Activated naive CD4-positive, alpha-beta T cell treated with anti-CD3 and anti-CD28 coated beads, Interleukin-2, amount 10 ng/mL, durations not matched to agents 7 days and 5 days (primary cell): Measurements from ENCODE around the gene PCDH1.
"Not testable (repeated sequence)": the region's sequence is repeated elsewhere in the genome, so short reads cannot be mapped to it uniquely, and the experiment has no call there.

Experiments
- CTCF ChIA-PET: fragments of 350-600 bp; sonication (Branson Sonifier 250); formaldehyde crosslinking; loops from one replicate; lab custom pipeline; 2021; ENCODE audit warnings: antibody characterized with exemption; lab: Charles Lee
- DNase-seq: peaks from one replicate; pipeline ENCODE4 v3.0.0-alpha.2; 2020
- H3K27ac Mint-ChIP-seq: one replicate; pipeline ENCODE4 v1.8.0; 2021; ENCODE audit warnings: mild to moderate bottlenecking, moderate library complexity, mixed read lengths
- H3K27me3 Mint-ChIP-seq: one replicate; pipeline ENCODE4 v1.8.0; 2021; ENCODE audit warnings: mild to moderate bottlenecking, mixed read lengths
- H3K36me3 Mint-ChIP-seq: one replicate; pipeline ENCODE4 v1.8.0; 2021; ENCODE audit warnings: mixed read lengths
- H3K4me1 Mint-ChIP-seq: one replicate; pipeline ENCODE4 v1.8.0; 2021; ENCODE audit warnings: mixed read lengths
- H3K4me3 Mint-ChIP-seq: one replicate; pipeline ENCODE4 v1.8.0; 2021; ENCODE audit warnings: mild to moderate bottlenecking, moderate library complexity, mixed read lengths
- H3K9me3 Mint-ChIP-seq: one replicate; pipeline ENCODE4 v1.8.0; 2021; ENCODE audit warnings: mixed read lengths

Gene PCDH1

GRCh38 chr5:141838326-141839014, 39.7 kb downstream of the PCDH1 start:
- Mint-ChIP-seq H3K9me3 (no peaks in the 10 kb centered on the region), H3K4me3 (no peak overlapping the region), H3K4me1 (peaks cover 15% of the 10 kb centered on the region), H3K36me3 (no peaks in the 10 kb centered on the region), H3K27me3 (peaks cover 73% of the 10 kb centered on the region), H3K27ac (no peak overlapping the region)
- DNase-seq = no peak
- CTCF ChIA-PET = interaction anchor here (1.2 to 1.9 kb wide), 3 partner anchors 18 to 174 kb away, joined by 3 to 5 read pairs (median 3); no protein-coding TSS in a partner anchor

GRCh38 chr5:141835928-141836670, 42.1 kb downstream of the PCDH1 start:
- Mint-ChIP-seq H3K9me3 (no peaks in the 10 kb centered on the region), H3K27me3 (peaks cover 71% of the 10 kb centered on the region), H3K4me1 (peaks cover 15% of the 10 kb centered on the region), H3K4me3 (no peak overlapping the region), H3K27ac (no peak overlapping the region), H3K36me3 (no peaks in the 10 kb centered on the region)
- CTCF ChIA-PET = interaction anchor here (0.8 to 2.6 kb wide), 5 partner anchors 9 to 167 kb away, joined by 3 to 15 read pairs (median 3); no protein-coding TSS in a partner anchor
- no peak for DNase-seq

GRCh38 chr5:141834331-141834730, 43.9 kb downstream of the PCDH1 start:
- Mint-ChIP-seq H3K4me1 (peaks cover 15% of the 10 kb centered on the region), H3K27ac (no peak overlapping the region), H3K27me3 (peaks cover 68% of the 10 kb centered on the region), H3K9me3 (no peaks in the 10 kb centered on the region), H3K4me3 (no peak overlapping the region), H3K36me3 (no peaks in the 10 kb centered on the region)
- DNase-seq = no peak
- CTCF ChIA-PET = no interaction called here

GRCh38 chr5:141832131-141832530, 46.1 kb downstream of the PCDH1 start:
- H3K4me1 Mint-ChIP-seq = peaks cover 10% of the 10 kb centered on the region

GRCh38 chr5:141828162-141828561, 50.0 kb downstream of the PCDH1 start:
- CTCF ChIA-PET = interaction anchor here (3.3 to 4.5 kb wide), 2 partner anchors 13 to 52 kb away, joined by 18 to 31 read pairs; partner anchors contain the start of gene PCDH1
- no peak overlapping the region for H3K4me3 Mint-ChIP-seq
- no peaks in the 10 kb centered on the region for H3K36me3 Mint-ChIP-seq
- H3K4me1 Mint-ChIP-seq = no peaks in the 10 kb centered on the region
- H3K9me3 Mint-ChIP-seq = no peaks in the 10 kb centered on the region
- DNase-seq = no peak
- H3K27ac Mint-ChIP-seq = no peak overlapping the region
- H3K27me3 Mint-ChIP-seq = peaks cover 78% of the 10 kb centered on the region

More at GRCh38 chr5:141832131-141832530, 46.1 kb downstream of the PCDH1 start:
- no peaks in the 10 kb centered on the region for H3K9me3 Mint-ChIP-seq
- no peak overlapping the region for H3K4me3 Mint-ChIP-seq
- CTCF ChIA-PET = interaction anchor here (1.2 kb wide), 1 partner anchor 47 kb away, joined by 3 read pairs; no protein-coding TSS in a partner anchor
- H3K27me3 Mint-ChIP-seq = peaks cover 67% of the 10 kb centered on the region
- DNase-seq = no peak
- H3K36me3 Mint-ChIP-seq = no peaks in the 10 kb centered on the region
- no peak overlapping the region for H3K27ac Mint-ChIP-seq

GRCh38 chr5:141826674-141827073, 51.5 kb downstream of the PCDH1 start:
- no peak overlapping the region for H3K27ac Mint-ChIP-seq
- H3K36me3 Mint-ChIP-seq = no peaks in the 10 kb centered on the region
- H3K9me3 Mint-ChIP-seq = no peaks in the 10 kb centered on the region
- CTCF ChIA-PET = interaction anchor here (0.8 to 4.5 kb wide), 10 partner anchors 10 to 138 kb away, joined by 3 to 31 read pairs (median 3); partner anchors contain the start of genes PCDH1 and PCDH12
- DNase-seq = no peak
- peaks cover 70% of the 10 kb centered on the region for H3K27me3 Mint-ChIP-seq
- H3K4me1 Mint-ChIP-seq = no peaks in the 10 kb centered on the region
- H3K4me3 Mint-ChIP-seq = no peak overlapping the region

GRCh38 chr5:141825791-141826560, 52.2 kb downstream of the PCDH1 start:
- CTCF ChIA-PET = interaction anchor here (0.6 to 4.5 kb wide), 13 partner anchors 10 to 147 kb away, joined by 3 to 31 read pairs (median 3); partner anchors contain the start of genes PCDH1 and PCDH12
- peak; percentile 27 for DNase-seq
- no peaks in the 10 kb centered on the region for H3K4me1 Mint-ChIP-seq
- no peak overlapping the region for H3K27ac Mint-ChIP-seq
- no peaks in the 10 kb centered on the region for H3K9me3 Mint-ChIP-seq
- H3K36me3 Mint-ChIP-seq = no peaks in the 10 kb centered on the region
- H3K27me3 Mint-ChIP-seq = peaks cover 63% of the 10 kb centered on the region
- no peak overlapping the region for H3K4me3 Mint-ChIP-seq

GRCh38 chr5:141825241-141825671, 53.0 kb downstream of the PCDH1 start:
- Mint-ChIP-seq H3K4me1 (no peaks in the 10 kb centered on the region), H3K36me3 (no peaks in the 10 kb centered on the region), H3K27me3 (peaks cover 61% of the 10 kb centered on the region), H3K27ac (no peak overlapping the region), H3K4me3 (no peak overlapping the region), H3K9me3 (no peaks in the 10 kb centered on the region)
- CTCF ChIA-PET = interaction anchor here (1.0 to 4.5 kb wide), 6 partner anchors 11 to 136 kb away, joined by 3 to 31 read pairs (median 7); partner anchors contain the start of gene PCDH1
- no peak for DNase-seq

GRCh38 chr5:141824717-141825116, 53.5 kb downstream of the PCDH1 start:
- DNase-seq = no peak
- CTCF ChIA-PET = interaction anchor here (1.0 to 4.5 kb wide), 5 partner anchors 10 to 136 kb away, joined by 3 to 31 read pairs (median 11); partner anchors contain the start of gene PCDH1
- no peak overlapping the region for H3K4me3 Mint-ChIP-seq
- peaks cover 58% of the 10 kb centered on the region for H3K27me3 Mint-ChIP-seq
- H3K36me3 Mint-ChIP-seq = no peaks in the 10 kb centered on the region
- no peaks in the 10 kb centered on the region for H3K9me3 Mint-ChIP-seq
- no peaks in the 10 kb centered on the region for H3K4me1 Mint-ChIP-seq
- no peak overlapping the region for H3K27ac Mint-ChIP-seq

GRCh38 chr5:141823056-141823455, 55.2 kb downstream of the PCDH1 start:
- CTCF ChIA-PET = interaction anchor here (1.0 to 3.1 kb wide), 4 partner anchors 9 to 120 kb away, joined by 5 to 11 read pairs (median 6); no protein-coding TSS in a partner anchor
- Mint-ChIP-seq H3K4me1 (no peaks in the 10 kb centered on the region), H3K27me3 (peaks cover 57% of the 10 kb centered on the region), H3K36me3 (no peaks in the 10 kb centered on the region), H3K4me3 (no peak overlapping the region), H3K27ac (no peak overlapping the region), H3K9me3 (no peaks in the 10 kb centered on the region)
- no peak for DNase-seq

- H3K4me1 Mint-ChIP-seq = no peaks in the 10 kb centered on the region
- CTCF ChIA-PET = interaction anchor here (0.5 to 3.1 kb wide), 4 partner anchors 11 to 635 kb away, joined by 3 to 11 read pairs (median 6); partner anchors contain the start of gene PCDHB9
- no peak overlapping the region for H3K27ac Mint-ChIP-seq
- DNase-seq = no peak
- H3K27me3 Mint-ChIP-seq = peaks cover 58% of the 10 kb centered on the region
- no peak overlapping the region for H3K4me3 Mint-ChIP-seq
- no peaks in the 10 kb centered on the region for H3K9me3 Mint-ChIP-seq
- no peaks in the 10 kb centered on the region for H3K36me3 Mint-ChIP-seq
Measured at GRCh38 chr5:141822144-141822543, 56.1 kb downstream of the PCDH1 start.

GRCh38 chr5:141821430-141821925, 56.7 kb downstream of the PCDH1 start:
- Mint-ChIP-seq H3K9me3 (no peaks in the 10 kb centered on the region), H3K27me3 (peaks cover 58% of the 10 kb centered on the region), H3K36me3 (no peaks in the 10 kb centered on the region), H3K4me1 (no peaks in the 10 kb centered on the region), H3K27ac (no peak overlapping the region), H3K4me3 (no peak overlapping the region)
- CTCF ChIA-PET = interaction anchor here (1.3 kb wide), 1 partner anchor 10 kb away, joined by 8 read pairs; no protein-coding TSS in a partner anchor
- no peak for DNase-seq

- not testable (repeated sequence) for H3K36me3 Mint-ChIP-seq, H3K4me3 Mint-ChIP-seq, H3K27ac Mint-ChIP-seq, DNase-seq, H3K4me1 Mint-ChIP-seq, H3K9me3 Mint-ChIP-seq
- peaks cover 56% of the 10 kb centered on the region for H3K27me3 Mint-ChIP-seq
- CTCF ChIA-PET = interaction anchor here (0.7 to 0.8 kb wide), 2 partner anchors 18 to 127 kb away, joined by 3 read pairs; no protein-coding TSS in a partner anchor
Measured at GRCh38 chr5:141820686-141821085, 57.5 kb downstream of the PCDH1 start.
